NCI-H82 treated with DMSO at 0.1 percent for 48 hours (cell line): ENCODE data around the gene ERC1.
"Not testable (repeated sequence)": the region's sequence is repeated elsewhere in the genome, so short reads cannot be mapped to it uniquely, and the experiment has no call there.

Source experiments
- DNase-seq: peaks from one replicate; lab custom pipeline; 2025; ENCODE audit not compliant: unreplicated experiment; lab: John Stamatoyannopoulos, UW

Gene ERC1

DNA sequence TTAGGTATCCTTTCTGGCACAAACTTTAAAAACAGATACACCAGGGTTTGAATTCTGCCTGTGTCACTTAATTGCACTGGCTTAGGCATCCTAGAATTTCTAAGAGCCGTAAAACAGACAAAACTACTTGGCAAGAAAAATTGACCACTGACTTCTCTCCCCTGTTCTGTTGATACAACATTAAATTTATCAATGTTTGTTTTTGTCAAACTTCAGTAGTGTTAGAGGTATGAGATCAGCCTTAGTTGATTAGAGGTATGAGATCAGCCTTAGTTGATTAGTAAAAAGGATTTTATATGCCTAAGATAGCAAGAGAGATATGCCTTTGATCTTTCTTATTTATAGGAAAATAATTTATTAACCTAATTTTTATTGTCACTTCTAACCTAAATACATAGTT, 320.1 kb downstream of the ERC1 start:
- DNase-seq = no peak

DNA sequence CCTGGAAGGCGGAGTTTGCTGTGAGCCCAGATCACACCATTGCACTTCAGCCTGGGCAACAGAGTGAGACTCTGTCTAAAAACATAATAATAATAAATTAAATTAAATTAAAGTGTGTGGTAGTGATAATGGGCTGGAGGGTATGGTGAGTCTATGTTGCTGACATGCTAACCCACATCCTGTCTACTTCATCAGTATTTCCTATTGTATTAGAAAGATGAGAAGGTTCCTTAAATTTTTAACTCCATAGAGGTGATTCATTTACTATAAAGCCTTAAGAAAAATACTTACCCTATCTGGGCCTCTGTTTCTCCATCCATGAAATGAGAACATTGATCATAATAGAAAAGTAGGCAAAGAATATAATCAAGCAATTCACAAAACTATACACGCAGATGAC, 322.9 kb downstream of the ERC1 start:
- DNase-seq = no peak

DNA sequence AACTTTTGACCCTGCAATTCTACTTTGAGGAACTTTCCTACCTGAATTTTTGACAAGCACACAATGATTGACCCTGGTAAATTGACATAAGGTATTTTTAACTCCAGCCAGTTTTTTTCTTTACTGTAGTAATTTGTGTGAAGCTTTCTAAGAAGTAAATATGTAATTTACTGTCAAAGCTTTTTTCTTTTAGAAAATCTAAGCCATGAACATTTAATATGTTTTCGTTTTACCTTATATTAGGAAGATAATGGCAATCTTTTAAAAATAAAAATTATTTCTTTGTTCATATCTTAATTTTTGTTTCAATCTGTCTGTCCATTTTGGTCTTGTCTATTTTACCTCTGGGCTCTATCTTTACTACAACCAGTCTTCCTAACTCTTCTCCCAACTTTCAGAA, 323.5 kb downstream of the ERC1 start:
- no peak for DNase-seq

DNA sequence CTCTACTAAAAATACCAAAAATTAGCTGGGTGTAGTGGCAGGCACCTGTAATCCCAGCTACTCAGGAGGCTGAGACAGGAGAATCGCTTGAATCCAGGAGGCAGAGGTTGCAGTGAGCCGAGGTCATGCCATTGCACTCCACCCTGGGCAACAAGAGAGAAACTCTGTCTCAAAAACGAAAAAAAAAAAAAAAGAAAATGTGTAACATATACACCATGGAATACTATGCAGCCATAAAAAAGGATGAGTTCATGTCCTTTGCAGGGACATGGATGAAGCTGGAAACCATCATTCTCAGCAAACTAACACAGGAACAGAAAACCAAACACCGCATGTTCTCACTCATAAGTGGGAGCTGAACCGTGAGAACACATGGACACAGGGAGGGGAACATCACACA, 326.0 kb downstream of the ERC1 start:
- DNase-seq = not testable (repeated sequence)

DNA sequence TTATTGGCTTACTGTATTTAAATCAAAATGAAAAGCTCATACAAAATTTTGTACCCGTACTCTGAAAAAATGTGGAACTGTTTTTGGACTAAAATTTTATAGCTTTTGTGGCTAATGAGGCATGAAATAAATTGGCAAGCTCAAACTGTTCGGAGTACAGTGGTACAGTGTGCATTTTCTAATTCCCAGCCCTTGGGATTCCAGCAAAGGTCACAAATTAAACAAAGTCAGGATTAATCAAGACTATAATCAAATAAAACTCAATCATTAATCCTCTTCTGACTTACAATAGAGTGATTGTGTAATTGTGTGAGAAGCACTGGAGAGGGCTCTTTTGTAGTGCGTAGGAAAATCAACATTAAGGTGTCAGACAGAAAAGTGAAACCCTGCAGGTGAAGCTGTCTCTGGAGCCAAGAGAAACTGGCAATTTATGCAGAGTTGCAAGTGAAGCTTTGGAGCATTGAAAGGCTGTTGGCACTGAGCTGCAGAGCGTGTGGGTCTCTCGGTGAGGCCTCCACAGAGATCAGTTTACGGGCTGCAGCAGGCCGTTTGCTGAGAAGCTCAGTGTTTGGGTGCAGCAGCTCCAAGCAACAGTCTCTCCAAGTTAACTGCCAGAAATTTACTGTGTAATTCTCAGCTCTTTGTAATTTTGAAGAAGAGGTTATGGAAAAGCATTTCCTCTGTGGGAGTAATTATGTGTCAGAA, 327.5 kb downstream of the ERC1 start:
- no peak for DNase-seq

DNA sequence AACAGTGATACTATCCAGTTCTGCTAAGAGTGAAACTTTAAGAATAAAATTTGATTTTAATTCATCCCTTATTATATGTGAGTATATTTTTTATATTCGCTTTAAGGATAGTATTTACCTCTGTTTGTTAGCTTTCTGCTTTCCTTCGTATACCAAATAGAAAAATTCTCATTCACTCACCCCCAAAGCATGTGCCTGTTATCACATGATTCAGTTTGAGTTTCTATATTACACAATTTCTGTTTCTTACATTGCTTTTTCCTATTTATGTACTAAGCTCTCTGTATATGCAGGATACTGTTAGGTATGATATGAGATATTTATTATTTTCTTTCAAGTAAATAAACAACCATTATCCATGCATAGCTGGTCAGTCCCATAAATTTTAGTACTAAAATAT, 328.2 kb downstream of the ERC1 start:
- no peak for DNase-seq

DNA sequence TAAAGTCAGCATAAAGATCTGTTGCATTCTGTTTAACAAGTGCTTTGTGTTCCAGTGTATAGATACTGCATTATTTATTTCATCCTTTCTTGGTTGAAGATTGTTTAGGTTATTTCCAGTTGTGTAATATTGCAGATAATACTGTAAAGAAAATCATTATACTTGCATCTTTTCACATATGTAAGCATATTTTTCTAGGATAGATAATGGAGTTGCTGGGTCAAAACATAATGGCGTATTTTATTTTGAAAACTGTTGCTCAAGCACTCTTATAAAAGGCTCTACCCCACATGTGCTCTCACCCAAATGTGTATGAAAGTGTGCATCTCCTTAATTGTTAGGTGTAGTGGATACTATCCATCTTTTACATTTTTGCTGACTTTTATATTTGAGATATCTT, 329.0 kb downstream of the ERC1 start:
- no peak for DNase-seq

DNA sequence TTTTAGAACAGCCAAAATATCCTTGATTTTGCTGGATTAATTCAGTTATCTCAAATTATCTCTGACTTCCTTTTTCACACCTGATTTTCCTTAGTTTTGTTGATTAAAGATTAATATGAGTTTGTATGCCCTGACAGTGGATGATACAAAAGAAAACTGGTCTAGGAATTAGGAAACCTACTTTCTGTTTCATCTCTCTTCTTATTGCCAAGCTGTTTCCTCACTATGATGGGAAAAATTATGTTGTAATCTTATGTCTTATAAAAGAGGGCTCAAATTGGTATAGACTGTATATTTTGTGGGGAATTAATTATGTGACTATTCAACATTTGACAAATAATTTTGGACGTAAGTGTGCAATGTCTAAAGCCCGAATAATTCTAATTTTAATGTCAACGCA, 331.8 kb downstream of the ERC1 start:
- no peak for DNase-seq

DNA sequence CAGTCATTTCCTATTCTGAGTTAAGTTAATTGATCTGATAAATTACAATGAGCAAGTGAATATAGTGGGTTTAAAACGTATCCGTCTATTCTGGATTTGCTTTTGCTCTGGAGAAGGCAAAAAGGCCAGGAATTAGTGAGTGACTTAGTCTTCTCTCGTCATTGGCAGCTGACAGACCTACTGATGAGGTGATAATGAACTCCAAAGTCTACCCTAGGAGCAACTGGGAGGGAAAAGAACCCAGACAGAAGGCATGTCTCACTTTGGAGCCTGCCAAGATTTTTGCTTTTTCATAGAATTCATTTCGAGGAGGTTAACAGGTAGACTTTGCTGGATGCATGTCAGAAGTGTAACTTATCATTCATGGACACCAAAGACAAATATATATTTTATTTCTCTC, 333.1 kb downstream of the ERC1 start:
- DNase-seq = no peak

DNA sequence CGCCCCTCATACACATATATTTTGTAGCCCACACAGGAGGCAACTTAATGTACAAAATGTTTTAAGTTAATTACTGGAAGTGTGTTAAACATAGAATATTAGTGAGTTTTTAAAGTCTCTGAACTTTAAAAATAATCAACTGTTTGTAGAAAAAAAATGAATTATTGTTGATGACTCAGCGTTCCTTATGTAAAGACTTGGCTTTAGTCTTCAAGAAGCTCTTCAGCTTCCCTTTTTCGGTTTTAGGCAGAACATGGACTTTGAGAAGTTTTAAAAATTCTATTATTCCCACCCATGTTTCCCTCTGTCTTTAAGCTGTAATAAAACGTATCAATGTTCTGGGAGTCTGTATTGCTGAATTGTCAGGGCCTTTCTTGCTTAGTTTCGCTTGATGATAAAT, 333.9 kb downstream of the ERC1 start:
- DNase-seq = no peak

DNA sequence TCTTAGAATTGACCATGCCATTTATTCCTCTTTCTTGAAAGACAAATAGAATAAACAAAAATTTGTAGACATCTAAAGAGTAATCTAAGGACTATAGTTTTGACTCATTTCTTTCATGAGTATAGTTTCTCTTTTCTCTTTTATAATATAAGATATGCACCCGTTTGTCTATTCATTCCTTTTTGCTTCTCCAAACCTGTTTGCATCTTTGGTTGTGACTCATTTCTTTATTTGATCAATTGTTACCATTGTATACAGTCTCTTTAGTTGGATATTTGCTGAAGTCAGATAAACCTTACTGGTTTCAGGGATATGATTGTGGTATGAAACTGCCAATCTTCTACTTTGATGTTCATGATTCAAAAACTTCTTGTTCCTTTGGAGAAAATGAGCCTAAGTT, 334.6 kb downstream of the ERC1 start:
- DNase-seq = no peak

DNA sequence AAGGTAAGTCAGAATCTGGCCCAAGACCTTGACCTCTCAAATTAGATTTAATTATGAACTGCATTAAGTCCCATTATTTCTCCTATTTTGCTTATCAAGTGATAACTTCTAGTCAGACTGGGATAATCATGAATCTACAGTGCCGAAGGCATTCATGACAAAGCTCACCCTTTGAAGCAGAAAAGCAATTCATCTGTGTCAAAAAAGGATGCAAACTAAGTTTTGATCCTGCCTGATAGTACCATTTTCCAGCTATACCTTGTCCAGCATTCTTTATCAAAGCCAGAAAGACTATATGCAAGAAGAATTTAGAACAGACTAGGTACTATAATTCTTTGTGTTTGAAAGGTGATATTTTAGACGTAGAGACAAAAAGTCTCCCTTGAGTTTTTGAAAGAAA, 335.2 kb downstream of the ERC1 start:
- DNase-seq = no peak

DNA sequence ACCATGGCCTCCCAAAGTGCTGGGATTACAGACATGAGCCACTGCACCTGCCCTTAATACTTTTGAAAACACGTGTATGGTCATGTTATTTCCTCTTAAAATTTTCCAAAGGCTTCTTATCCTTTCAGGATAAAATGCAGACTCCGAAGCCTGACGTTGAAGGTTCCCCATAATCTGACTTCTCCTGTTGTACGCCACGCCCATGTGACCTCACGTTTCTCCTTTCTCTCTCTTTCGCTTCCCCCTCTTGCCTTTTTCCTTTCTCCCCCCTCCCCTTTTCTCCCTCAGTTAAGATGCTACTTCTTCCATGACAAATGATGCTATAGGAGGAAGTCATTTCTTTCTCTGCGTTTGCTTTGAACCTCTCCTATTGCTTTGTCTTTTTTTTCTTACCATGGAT, 337.4 kb downstream of the ERC1 start:
- DNase-seq = no peak

DNA sequence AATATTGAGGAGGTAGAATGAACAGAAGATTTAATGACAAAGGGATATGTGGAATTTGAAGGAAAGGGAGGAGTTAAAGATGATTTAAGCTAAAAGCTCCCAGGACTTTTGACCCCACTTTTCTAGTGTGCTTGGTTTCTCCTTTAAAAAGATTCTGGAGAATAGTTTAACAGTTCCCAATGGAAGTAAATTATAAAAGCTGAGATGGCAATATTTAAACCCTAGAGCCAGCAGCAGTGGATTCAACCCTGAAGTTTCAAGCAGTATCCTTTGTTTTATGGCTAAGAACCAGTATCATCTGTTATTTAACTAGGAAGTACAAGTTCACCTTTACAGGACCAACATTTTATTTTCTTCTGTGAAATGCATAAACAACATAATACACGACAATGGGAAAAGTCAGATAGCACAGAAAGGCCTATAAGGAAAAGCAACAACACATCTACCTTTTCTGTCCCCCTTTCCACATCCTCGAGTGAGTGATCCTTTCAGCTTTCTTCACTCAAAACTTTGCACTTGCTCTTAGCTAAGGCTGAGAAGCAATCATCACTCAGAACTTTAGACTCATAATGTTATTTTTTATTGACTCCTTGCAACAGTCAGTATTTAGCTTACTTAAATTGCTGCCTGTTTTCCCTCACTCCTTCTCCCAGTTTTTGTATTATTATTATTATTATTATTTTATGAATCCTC, 338.9 kb downstream of the ERC1 start:
- DNase-seq = no peak

DNA sequence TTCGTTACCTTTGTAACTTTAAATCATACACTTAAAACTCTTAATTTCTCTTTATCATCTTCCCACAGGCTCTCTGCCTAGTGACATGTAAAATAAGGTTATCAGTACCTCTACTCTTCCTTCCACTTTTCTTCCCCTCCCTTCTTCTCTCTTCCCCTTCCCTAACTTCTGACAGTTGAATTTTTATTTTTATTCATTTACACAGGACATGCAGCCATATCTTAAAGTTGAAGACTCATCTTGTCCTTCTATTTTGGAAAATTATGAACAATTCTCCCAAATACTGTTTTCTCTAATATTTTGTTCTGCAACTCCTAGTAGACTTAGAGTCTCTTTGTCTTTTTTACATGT, 339.4 kb downstream of the ERC1 start:
- no peak for DNase-seq

DNA sequence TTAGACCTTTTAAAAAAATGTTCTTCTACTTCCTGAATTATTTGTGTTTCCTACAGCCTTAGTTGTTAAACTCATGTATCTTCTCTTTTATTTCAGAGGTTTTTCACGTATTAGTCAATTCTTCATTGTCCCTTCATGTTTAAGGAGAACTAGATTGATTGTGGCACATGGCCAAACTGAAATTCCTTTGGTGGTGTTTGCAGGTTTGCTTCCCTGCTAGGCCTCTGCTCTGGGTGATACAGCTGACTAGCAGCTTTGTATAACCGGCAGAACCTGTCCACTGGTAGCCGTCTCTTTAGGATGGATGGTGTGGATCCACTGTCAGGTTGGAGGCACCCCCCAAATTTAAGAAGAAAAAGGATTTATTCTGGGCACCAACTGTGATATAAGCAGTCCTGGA, 341.3 kb downstream of the ERC1 start:
- DNase-seq = no peak

DNA sequence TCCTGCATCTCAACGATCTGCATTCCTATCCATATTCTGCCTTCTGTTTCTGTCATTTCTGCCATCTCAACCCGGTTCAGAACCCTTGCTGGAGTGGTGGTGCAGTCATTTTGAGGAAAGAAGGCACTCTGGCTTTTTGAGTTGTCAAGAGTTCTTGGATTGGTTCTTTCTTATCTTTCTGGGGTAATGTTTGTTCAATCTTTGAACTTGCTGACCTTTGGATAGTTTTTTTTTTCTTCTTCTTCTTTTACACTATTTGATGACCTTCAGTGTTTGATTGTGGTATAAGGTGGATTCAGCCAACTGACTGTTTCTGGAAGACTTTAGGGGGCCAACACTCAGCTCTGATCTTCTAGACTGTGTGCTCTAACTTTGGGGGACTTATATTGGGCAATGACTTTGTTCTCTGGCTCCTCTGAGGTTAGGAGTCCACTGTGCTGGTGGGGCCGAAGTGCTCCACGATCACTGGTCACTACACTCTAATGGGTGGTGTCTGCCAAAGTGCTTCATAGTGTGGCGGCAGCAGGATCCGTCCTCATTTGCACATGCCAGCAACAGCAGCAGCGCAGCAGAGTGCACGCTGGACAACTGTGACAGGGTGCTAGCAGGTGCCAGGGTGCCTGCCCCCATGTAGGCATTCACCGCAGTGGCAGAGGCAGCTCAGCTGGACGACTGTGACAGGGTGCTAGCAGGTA, 347.6 kb downstream of the ERC1 start:
- no peak for DNase-seq

DNA sequence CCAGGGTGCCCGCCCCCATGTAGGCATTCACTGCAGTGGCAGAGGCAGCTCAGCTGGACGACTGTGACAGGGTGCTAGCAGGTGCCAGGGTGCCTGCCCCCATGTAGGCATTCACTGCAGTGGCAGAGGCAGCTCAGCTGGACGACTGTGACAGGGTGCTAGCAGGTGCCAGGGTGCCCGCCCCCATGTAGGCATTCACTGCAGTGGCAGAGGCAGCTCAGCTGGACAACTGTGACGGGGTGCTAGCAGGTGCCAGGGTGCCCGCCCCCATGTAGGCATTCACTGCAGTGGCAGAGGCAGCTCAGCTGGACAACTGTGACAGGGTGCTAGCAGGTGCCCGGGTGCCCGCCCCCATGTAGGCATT, 348.1 kb downstream of the ERC1 start:
- DNase-seq = not testable (repeated sequence)

DNA sequence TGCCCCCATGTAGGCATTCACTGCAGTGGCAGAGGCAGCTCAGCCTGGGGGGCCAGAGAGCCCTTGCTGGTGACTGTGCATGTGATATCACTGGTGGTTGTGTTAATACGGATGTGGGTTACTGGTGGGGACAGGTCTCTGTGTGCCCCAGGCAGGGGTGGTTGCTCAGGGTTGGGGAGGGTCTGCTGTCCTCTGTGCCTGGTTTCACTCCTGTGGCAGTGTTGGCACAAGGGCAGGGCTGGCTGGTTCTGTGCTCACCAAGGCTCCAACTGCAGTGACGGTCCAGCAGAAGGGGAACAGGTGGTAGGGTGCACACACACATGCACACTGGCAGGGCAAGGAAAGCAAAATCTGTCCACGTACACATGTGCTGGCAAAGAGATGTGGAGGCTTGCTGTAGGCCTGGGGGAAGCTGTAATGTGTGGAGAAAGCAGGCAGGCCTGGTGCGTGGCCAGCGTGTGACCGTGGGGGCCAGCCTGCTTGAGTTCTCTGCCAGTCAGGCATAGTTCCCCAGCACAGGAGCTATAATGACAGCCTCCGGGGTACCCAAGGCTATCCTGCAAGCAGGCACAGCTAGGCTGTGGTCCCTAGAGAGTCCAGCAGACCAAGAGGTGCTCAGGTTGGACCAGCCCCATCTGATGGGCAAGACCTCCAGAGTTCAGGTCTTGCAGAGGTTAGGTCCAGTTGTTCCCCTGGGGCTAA, 348.7 kb downstream of the ERC1 start:
- no peak for DNase-seq

DNA sequence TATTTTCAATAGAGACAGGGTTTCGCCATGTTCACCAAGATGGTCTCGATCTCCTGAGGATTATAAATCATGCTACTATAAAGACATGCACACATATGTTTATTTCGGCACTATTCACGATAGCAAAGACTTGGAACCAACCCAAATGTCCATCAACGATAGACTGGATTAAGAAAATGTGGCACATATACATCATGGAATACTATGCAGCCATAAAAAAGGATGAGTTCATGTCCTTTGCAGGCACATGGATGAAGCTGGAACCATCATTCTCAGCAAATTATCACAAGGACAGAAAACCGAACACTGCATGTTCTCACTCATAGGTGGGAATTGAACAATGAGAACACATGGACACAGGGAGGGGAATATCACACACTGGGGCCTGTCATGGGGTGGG, 350.2 kb downstream of the ERC1 start:
- DNase-seq = not testable (repeated sequence)

DNA sequence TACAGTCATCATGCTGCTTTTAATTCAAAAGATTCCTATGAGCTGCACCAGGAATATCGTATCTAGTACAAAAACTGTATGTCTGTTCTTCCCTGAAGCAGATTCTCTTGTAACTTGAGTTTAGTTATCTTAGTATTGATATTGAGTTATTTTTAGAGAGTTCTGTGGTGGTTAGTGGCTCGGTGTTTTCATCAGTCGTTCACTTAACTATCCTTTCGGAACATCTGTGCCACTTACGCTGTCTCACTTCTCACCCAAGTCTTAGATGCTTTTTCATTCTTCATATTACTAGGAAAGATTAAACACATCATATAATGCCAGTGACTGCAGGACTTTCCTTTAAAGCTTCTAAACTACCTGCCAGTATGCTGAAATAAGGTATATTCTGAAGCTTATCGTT, 352.4 kb downstream of the ERC1 start:
- no peak for DNase-seq

DNA sequence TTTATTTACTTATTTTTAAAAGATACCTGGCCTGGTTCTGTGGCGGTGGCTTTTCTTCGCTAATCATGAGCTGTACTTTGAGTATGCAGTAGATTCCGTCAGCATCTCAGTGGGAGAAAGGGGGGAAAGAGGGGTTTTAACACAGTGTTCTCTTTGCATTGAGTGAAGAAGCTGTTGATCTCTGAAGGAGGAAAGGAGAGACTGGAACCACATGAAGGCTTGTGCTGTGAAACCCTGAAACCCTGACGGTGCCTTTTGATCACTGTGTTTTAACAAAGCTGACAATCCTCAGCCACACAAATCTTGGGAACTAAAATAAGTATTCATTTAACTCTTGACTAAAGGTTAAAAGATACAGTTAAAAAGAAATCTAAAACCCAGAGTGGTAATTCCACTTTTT, 353.2 kb downstream of the ERC1 start:
- DNase-seq = no peak
